HG03025 (cell line): ENCODE results near the gene CCDC187.

Experiments
- ATAC-seq: cut with Tn5 transposase; IDR thresholded peaks from one replicate; pipeline ENCODE4 v1.9.1; 2021; ENCODE audit warnings: mild to moderate bottlenecking, moderate library complexity; ENCODE audit not compliant: unreplicated experiment, low FRiP score

CCDC187 gene

DNA sequence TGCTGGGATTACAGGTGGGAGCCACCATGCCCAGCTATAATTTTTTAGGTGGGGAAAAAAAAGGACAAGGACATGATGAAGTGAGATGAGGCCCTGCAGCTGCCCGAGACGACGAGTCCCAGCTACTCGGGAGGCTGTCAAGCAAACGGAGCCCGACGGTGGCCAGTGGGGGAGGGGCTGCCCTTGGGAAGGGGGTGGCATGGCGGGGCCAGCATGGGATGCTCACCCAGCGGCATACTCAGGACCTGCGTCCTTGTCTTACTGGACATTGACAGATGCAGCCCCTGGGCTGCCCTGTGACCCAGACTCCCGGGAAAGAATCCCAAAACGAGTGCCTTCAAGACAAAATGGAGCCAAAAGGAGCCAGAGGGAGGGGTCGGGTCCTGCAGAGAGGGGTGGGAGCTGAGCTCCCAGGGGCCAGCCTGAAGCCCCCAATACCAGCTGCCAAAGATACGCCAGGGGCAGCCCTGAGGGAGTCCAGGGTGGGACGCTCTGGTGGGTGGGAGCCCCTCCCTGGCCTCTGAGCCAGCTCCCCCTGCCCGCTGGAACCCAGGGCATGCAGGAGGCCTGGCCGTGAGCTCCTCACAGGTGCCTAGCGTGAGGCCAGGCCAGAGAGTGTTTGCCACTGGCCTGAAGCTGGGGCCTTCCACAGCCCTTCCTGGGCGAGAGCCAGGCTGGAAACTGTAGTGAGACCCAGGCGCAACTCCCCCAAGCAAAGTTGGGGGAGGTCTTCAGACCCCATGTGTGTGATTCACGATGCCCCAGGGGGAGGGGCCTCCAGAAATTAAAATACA is 15.7 kb downstream of the CCDC187 start:
- ATAC-seq = no peak

- no peak for ATAC-seq
Observed at GRCh38 chr9:136286987-136287379, 16.9 kb downstream of the CCDC187 start.

DNA sequence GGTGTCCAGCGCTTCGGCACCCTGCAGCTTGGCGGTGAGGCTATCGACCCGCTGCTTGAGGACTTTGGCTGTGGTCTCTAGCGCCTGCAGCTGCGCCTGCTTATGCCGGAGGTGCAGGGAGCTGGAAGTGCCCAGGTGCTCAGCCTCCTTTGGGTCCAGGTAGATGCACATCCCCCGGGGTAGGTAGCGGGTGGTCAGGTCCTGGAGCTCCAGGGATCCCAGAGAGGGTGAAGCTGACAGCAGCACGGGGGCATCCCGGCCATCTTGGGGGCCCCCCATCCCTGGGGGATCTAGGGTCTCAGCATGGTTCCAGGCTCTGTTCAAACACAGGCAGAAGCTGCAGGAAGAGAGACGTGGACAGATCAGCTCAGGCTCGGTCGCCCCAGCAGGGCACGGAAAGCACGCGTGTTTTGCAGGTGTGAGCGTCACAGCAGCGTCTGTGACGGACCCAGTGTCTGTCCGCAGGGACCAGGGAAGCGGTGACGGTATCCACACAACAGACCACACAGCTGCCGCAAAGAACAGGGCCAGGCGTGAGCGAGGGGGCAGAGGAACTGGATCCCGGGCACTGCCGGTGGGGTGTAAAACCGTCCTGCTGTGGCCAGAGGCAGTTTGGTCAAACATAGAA is 17.4 kb downstream of the CCDC187 start:
- no peak for ATAC-seq

- ATAC-seq = no peak
Observed at GRCh38 chr9:136285501-136286358, 18.2 kb downstream of the CCDC187 start.

DNA sequence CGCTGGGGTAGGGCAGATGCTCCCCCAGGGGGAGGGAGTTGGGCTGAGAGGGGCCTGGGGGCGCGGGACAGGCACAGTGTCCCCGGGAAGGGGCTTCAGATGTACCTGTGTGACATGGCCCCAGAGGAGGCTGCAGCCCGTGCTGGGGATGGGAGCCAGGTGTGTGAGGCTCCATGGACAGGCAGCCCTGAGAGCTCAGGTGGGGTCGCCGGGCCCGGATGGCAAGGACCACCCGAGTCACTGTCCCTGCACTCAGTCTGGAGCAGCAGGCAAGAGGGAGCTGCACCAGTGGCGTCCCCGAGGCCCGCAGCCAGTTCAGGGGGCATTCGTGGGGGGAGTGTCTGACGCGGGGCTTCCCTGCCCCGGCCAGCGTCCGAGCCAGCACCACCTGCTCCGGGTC is 18.9 kb downstream of the CCDC187 start:
- ATAC-seq = no peak

- no peak for ATAC-seq
Observed at GRCh38 chr9:136284311-136284710, 19.6 kb downstream of the CCDC187 start.

GRCh38 chr9:136283291-136284235 is 20.3 kb downstream of the CCDC187 start:
- peak; percentile 46 for ATAC-seq

DNA sequence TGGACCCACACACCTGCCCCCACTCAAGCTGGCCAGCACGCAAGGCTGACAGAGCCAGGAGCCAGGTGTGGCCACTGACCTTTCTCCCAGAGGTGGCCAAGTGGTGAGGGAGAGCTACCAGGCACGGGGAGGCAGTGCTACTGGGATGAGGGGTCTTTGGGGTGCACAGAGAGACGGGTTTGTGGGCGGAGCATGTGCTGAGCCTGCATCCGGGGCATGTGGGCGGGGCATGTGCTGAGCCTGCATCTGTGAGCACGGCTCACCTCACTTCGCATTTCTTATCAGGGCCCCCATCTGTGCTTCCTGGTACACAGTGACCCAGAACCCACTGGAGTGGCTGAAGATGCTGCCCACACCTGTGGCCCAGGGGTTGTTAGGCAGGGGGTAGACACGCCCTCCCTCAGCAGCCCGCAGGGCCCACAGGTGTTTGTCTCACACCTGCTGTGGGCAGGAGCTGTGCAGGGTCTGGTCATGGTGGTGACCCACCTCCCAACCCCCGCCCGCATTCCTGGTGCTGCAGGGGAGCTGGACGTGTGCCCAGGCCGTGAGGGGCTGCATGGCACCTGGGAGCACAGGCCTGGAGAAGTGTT is 21.5 kb downstream of the CCDC187 start:
- no peak for ATAC-seq

DNA sequence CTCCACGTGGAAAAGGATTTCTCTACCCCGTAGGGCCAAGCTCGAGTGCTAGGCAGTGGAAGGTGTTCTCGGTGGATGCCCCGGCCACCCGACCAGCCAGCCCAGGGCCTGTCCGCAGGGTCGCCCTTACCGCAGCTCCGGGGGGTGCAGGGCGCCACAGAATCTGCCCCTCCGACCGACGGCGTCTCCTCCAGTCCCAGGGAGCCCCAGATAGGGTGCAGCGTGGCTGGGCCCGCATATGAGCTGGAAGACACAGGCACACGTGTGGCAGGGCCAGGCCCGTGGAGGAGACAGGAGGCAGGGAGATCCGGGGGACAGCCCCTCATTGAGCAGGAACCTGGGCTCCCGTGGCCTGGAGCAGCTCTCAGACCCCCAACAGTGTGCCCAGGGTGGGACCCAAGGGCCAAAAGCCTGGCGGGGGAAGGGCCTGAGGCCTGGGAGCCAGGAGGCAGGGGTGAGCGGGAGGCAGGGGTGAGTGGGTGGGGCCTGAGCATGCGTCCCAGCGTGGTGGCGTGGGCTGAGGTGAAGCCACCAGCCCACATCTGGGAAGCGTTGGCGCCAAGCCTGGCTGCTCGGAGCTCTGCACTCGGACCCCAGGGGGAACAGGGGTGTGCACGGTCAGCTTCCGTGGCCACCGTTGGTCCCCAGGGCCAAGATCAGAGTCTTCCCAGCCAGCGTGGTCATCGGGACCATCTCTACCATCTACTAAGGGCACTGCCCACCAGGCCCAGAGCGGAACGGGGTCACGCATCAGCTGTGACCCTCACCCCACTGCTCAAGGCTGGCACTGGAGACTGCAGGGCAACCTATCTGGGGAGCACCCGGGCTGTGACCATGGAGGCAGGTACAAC is 22.2 kb downstream of the CCDC187 start:
- ATAC-seq = no peak

- ATAC-seq = no peak
Observed at GRCh38 chr9:136280535-136281315, 23.2 kb downstream of the CCDC187 start.

DNA sequence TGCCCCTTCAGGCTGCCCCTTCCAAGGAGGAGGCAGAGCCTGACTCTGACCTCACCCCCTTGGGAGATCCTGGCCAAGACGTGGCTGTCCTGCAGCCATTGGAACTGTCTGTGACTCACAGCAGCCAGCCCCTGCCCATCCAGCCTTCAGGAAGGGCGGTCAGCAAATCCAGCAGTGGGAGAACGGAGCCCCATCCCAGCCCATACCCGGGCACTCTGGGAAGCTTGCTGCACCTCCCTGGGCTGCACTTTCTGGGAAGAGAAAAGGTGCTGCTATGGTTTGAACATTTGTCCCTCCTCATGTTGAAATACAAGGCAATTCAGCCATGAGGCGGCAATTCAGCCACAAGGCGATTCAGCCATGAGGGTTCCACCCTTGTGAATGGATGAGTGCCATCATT is 24.4 kb downstream of the CCDC187 start:
- no peak for ATAC-seq

DNA sequence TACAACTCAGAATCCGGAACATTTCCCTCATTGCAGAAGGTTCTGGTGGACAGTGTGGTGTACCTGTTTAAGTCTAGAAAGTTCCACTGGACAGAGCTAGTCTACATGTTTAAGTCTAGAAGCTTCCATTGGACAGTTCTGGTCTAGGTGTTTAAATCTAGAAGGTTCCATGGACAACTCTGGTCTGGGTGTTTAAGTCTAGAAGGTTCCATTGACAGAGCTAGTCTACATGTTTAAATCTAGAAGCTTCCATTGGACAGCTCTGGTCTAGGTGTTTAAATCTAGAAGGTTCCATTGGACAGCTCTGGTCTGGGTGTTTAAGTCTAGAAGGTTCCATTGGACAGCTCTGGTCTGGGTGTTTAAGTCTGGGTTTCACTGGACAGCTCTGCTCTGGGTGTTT is 25.0 kb downstream of the CCDC187 start:
- no peak for ATAC-seq

DNA sequence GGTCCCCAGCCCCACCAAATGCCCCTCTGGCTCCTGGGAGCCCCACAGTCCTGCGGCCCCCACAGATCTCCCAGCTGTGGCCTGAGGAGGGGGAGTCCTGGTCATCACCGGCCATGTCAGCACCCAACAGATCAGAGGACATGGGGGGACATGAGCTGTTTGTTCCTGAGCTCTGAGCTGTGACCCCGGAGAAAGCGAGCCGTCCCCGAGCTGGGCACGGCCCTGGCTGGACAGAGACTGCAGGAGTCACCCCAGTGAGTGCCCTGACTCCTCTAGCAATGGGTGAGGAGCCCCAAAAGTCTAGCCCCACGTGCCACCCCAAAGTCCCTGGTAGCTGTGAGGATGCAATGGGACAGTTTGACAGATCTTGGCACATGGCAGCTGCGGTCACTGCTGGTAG is 25.7 kb downstream of the CCDC187 start:
- ATAC-seq = no peak

DNA sequence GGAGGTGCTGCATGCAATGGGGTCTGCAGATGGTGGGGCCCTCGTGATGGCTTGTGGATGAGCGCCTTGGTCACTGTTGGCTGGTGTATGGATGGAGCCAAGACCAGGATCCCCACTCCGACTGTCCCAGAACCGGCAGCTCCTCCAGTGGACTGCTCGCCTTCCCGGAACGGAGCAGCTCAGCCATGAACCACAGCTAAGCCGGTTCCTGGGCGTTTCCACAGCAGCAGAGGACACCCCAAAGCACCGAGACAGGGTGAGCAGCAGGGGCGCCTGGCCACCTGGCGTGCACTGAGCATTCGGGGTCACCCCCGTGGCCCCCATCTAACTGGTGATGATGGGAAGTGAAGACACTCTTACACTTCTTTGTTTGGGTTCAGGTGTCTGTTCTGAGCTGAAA is 26.1 kb downstream of the CCDC187 start:
- ATAC-seq = no peak

DNA sequence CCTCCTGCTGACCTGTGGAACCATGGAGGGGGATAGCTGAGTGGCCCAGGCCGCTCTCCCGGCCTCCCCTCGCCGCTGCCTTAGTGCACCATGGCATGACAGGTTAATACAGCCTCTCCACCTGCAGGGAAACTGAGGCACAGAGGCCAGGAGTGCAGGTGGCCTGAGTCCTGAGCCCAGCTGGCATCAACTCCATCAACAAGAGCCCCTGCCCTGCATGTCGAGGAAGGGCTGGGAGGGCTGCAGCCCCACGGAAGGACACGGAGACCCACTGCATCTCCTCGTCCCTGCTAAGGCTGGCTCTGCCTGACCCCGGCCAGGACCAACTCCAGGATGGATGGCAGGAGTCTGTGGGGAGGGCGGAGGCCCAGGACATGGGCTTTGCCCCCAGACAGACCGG is 27.2 kb downstream of the CCDC187 start:
- ATAC-seq = no peak

DNA sequence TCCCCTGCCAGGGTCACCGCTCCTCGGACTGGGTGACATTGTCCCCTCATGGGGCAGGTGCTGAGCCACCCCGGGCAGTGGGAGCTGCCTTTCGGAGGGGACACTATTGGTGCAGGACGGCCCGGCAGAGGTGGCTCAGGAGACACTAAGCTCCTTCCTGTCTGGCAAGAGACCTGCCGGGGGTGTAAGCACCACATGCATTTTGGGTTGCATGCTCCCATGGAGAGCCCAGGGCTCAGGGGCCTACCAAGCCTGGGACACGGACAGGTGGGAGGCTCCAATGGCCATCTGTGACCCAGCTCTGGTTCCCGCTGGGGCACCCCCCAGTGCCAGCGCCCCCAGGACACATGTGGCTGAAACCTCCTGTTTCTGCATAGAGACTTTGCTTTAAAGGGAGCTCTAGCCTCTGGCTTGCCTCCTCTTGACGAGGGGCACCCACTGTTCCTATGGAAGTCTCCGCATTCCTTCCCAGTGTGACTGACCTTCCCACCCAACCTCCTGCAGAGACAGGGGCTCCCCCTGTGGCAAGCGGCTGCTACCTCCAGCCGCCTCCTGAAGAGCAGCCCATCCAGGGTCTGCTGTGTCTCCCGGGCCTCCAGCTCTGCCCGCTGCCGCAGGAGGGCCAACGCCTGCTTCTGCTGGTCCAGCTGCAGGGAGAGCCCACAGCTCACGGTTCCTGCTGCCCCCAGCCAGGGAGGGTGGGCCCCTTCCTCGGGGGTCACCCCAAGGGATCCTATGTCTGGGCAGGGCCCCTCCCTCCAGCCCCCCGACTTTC is 28.1 kb downstream of the CCDC187 start:
- ATAC-seq = no peak
